Ramos (cell line): ENCODE measurements around the gene TSPAN18.

ENCODE experiments used
- in situ Hi-C: fragments of 300-500 bp; cut with MboI; formaldehyde crosslinking; loops from one replicate; pipeline ENCODE4 v1.14.3; 2022; ENCODE audit warnings: low sequenced_read_pairs; ENCODE audit not compliant: unreplicated experiment

The TSPAN18 gene

GRCh38 chr11:44791316-44791925, 64.7 kb downstream of the TSPAN18 start:
- in situ Hi-C loops = no loop called here

GRCh38 chr11:44792171-44792570, 65.4 kb downstream of the TSPAN18 start:
- in situ Hi-C loops = no loop called here

- in situ Hi-C loops = no loop called here
Observed at GRCh38 chr11:44793350-44794090, 66.8 kb downstream of the TSPAN18 start.

- in situ Hi-C loops = no loop called here
Observed at GRCh38 chr11:44795803-44796535, 69.2 kb downstream of the TSPAN18 start.

GRCh38 chr11:44797051-44797450, 70.3 kb downstream of the TSPAN18 start:
- in situ Hi-C loops = no loop called here

- in situ Hi-C loops = no loop called here
Observed at GRCh38 chr11:44797886-44798606, 71.3 kb downstream of the TSPAN18 start.

GRCh38 chr11:44798607-44798972, 71.8 kb downstream of the TSPAN18 start:
- in situ Hi-C loops = no loop called here

- in situ Hi-C loops = no loop called here
Observed at GRCh38 chr11:44799012-44799411, 72.2 kb downstream of the TSPAN18 start.

- in situ Hi-C loops = no loop called here
Observed at GRCh38 chr11:44802347-44802746, 75.6 kb downstream of the TSPAN18 start.

GRCh38 chr11:44803009-44803408, 76.2 kb downstream of the TSPAN18 start:
- in situ Hi-C loops = no loop called here

GRCh38 chr11:44804449-44805437, 78.0 kb downstream of the TSPAN18 start:
- in situ Hi-C loops = no loop called here

- in situ Hi-C loops = no loop called here
Observed at GRCh38 chr11:44805596-44805995, 78.8 kb downstream of the TSPAN18 start.

- in situ Hi-C loops = no loop called here
Observed at GRCh38 chr11:44808053-44808753, 81.4 kb downstream of the TSPAN18 start.

- in situ Hi-C loops = no loop called here
Observed at GRCh38 chr11:44809283-44809682, 82.5 kb downstream of the TSPAN18 start.

- in situ Hi-C loops = no loop called here
Observed at GRCh38 chr11:44811841-44812448, 85.2 kb downstream of the TSPAN18 start.

- in situ Hi-C loops = no loop called here
Observed at GRCh38 chr11:44812971-44813370, 86.2 kb downstream of the TSPAN18 start.

- in situ Hi-C loops = no loop called here
Observed at GRCh38 chr11:44813401-44813800, 86.6 kb downstream of the TSPAN18 start.

- in situ Hi-C loops = no loop called here
Observed at GRCh38 chr11:44814881-44815592, 88.3 kb downstream of the TSPAN18 start.
